NT2/D1 (cell line): ENCODE data around the gene TRIM16.
"Not testable (repeated sequence)": the region's sequence is repeated elsewhere in the genome, so short reads cannot be mapped to it uniquely, and the experiment has no call there.

Source experiments
- DNase-seq: peaks from one replicate; pipeline ENCODE4 v3.0.0-alpha.2; 2011; ENCODE audit warnings: low read depth, low spot score
- H3K27me3 ChIP-seq: 2 replicates; pipeline ENCODE4 v1.6.0; 2011; ENCODE audit warnings: mild to moderate bottlenecking; ENCODE audit not compliant: insufficient read length, insufficient read depth
- H3K36me3 ChIP-seq: 2 replicates; pipeline ENCODE4 v1.6.1; 2011; ENCODE audit warnings: mild to moderate bottlenecking, low read length, mixed read lengths; ENCODE audit not compliant: insufficient read depth, insufficient read length
- H3K4me1 ChIP-seq: 2 replicates; pipeline ENCODE4 v1.5.1; 2011; ENCODE audit not compliant: insufficient read depth, insufficient read length
- H3K4me3 ChIP-seq: 2 replicates; pipeline ENCODE4 v1.5.1; 2011; ENCODE audit warnings: low read depth; ENCODE audit not compliant: insufficient read length
- H3K9ac ChIP-seq: 2 replicates; pipeline ENCODE4 v1.6.0; 2011; ENCODE audit warnings: low read depth; ENCODE audit not compliant: insufficient read length
- H3K9me3 ChIP-seq: 2 replicates; pipeline ENCODE4 v1.5.1; 2011; ENCODE audit warnings: mild to moderate bottlenecking, low read length; ENCODE audit not compliant: insufficient read depth
- SUZ12 ChIP-seq: IDR thresholded peaks from 2 replicates; pipeline ENCODE4 v1.6.1; 2011; ENCODE audit not compliant: insufficient read length, insufficient read depth; ENCODE audit errors: extremely low read depth
- YY1 ChIP-seq: IDR thresholded peaks from 2 replicates; pipeline ENCODE4 v1.6.1; 2011; ENCODE audit not compliant: insufficient read length, insufficient read depth
- ZNF274 ChIP-seq: IDR thresholded peaks from 2 replicates; pipeline ENCODE4 v1.6.1; 2011; ENCODE audit warnings: mild to moderate bottlenecking, low read depth, low read length

TRIM16 gene

GRCh38 chr17:15687494-15687893, 3.4 kb upstream of the TRIM16 start:
- not testable (repeated sequence) for H3K4me3 ChIP-seq, H3K27me3 ChIP-seq, H3K36me3 ChIP-seq, DNase-seq, H3K4me1 ChIP-seq, H3K9ac ChIP-seq, H3K9me3 ChIP-seq

GRCh38 chr17:15683135-15683534, 976 bp downstream of the TRIM16 start:
- H3K4me3 ChIP-seq, H3K9ac ChIP-seq, H3K9me3 ChIP-seq, DNase-seq, H3K27me3 ChIP-seq, H3K4me1 ChIP-seq, H3K36me3 ChIP-seq: not testable (repeated sequence)

DNA sequence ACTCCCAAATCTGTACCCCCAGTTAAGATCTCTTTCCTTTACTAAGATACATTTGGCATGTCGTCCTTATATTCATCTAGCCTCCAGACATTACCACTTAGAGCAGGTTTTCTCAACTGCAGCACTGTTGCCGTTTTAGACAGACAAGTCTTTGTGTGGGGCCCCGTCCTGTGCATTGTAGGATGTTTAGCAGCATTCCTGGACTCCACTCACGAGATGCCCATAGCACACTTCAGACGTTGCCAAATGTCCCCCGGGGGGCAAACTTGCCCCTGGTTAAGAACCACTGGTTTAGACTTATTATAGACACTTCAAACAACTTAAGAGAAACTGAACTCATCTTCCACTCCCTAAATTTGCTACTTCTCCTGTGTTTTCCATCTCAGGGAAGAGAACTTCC, 8.1 kb downstream of the TRIM16 start:
- DNase-seq, H3K9me3 ChIP-seq, H3K9ac ChIP-seq, H3K4me1 ChIP-seq, H3K36me3 ChIP-seq, H3K4me3 ChIP-seq, H3K27me3 ChIP-seq: not testable (repeated sequence)

- H3K4me3 ChIP-seq, H3K9ac ChIP-seq, H3K4me1 ChIP-seq, H3K27me3 ChIP-seq, H3K36me3 ChIP-seq, H3K9me3 ChIP-seq, DNase-seq: not testable (repeated sequence)
Observed at GRCh38 chr17:15674640-15675039, 9.5 kb downstream of the TRIM16 start.

DNA sequence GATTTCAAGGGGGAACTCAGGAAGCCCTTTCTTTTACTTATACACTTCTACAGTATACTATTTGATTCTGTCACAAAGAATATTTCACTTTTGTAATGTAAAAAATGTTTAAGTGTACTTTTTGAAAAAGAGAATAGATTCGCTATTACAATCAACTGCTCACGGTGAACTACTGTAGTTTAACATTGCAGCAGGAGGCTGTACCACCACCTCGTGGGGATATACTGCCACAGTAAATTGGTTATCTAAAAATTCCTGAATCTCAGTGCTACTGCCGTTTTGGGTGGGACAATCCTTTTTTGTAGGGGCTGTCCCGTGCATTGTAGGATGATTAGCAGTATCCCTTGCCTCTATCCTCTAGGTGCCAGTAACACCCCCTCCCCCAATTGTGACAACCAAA, 14.6 kb downstream of the TRIM16 start:
- H3K4me1 ChIP-seq, H3K9me3 ChIP-seq, H3K27me3 ChIP-seq, H3K36me3 ChIP-seq, DNase-seq, H3K9ac ChIP-seq, H3K4me3 ChIP-seq: not testable (repeated sequence)

GRCh38 chr17:15663691-15664090, 20.4 kb downstream of the TRIM16 start:
- no peak overlapping the region for H3K4me3 ChIP-seq
- peaks cover 15% of the 10 kb centered on the region for H3K36me3 ChIP-seq
- no peaks in the 10 kb centered on the region for H3K4me1 ChIP-seq
- no peak overlapping the region for H3K9ac ChIP-seq
- DNase-seq, result no peak
- H3K27me3 ChIP-seq, result no peaks in the 10 kb centered on the region
- TF ChIP-seq YY1 (no peak), ZNF274 (no peak), SUZ12 (no peak)
- no peaks in the 10 kb centered on the region for H3K9me3 ChIP-seq

GRCh38 chr17:15663176-15663575, 20.9 kb downstream of the TRIM16 start:
- TF ChIP-seq ZNF274, result no peak
- no peak for TF ChIP-seq SUZ12
- no peak for TF ChIP-seq YY1
- H3K9ac ChIP-seq, result no peak overlapping the region
- no peak overlapping the region for H3K4me3 ChIP-seq

DNA sequence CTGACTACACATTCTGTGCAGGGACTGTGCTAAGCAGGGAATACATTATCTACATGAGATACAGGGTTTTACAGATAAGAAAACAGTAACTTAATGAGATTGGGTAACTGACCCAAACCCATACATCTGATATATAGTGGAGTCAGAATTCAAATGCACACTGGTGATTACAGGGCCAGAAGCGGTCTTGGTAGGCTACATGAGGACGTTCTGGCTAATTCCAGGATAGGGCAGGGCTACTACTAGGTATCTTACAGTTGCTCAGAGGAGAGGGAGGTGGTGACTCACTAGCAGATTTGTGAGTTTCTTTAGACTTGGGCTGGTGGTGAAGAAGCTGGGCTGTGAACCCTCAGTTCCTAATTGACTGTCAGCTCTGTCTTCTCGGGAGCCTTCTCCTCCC, 21.4 kb downstream of the TRIM16 start:
- H3K9ac ChIP-seq, result no peak overlapping the region
- no peaks in the 10 kb centered on the region for H3K4me1 ChIP-seq
- no peaks in the 10 kb centered on the region for H3K27me3 ChIP-seq
- peaks cover 23% of the 10 kb centered on the region for H3K36me3 ChIP-seq
- DNase-seq, result no peak
- H3K4me3 ChIP-seq, result no peak overlapping the region
- no peaks in the 10 kb centered on the region for H3K9me3 ChIP-seq
- TF ChIP-seq YY1 (no peak), ZNF274 (no peak), SUZ12 (no peak)

More at GRCh38 chr17:15663176-15663575, 20.9 kb downstream of the TRIM16 start:
- H3K4me1 ChIP-seq, result no peaks in the 10 kb centered on the region
- DNase-seq, result no peak
- no peaks in the 10 kb centered on the region for H3K9me3 ChIP-seq
- H3K27me3 ChIP-seq, result no peaks in the 10 kb centered on the region
- peaks cover 18% of the 10 kb centered on the region for H3K36me3 ChIP-seq
